VCaP (cell line): ENCODE data around the gene ANGPT4.

Experiments
- H3K27ac ChIP-seq: fragments of 450-650 bp; 2 replicates; pipeline ENCODE4 v1.5.1; 2017
- TF ChIP-seq, protein P1 (sequence below): fragments of 450-650 bp; conservative IDR thresholded peaks from 2 replicates; pipeline ENCODE4 v1.5.1; 2017; ENCODE audit warnings: mild to moderate bottlenecking, moderate library complexity

Gene ANGPT4

DNA sequence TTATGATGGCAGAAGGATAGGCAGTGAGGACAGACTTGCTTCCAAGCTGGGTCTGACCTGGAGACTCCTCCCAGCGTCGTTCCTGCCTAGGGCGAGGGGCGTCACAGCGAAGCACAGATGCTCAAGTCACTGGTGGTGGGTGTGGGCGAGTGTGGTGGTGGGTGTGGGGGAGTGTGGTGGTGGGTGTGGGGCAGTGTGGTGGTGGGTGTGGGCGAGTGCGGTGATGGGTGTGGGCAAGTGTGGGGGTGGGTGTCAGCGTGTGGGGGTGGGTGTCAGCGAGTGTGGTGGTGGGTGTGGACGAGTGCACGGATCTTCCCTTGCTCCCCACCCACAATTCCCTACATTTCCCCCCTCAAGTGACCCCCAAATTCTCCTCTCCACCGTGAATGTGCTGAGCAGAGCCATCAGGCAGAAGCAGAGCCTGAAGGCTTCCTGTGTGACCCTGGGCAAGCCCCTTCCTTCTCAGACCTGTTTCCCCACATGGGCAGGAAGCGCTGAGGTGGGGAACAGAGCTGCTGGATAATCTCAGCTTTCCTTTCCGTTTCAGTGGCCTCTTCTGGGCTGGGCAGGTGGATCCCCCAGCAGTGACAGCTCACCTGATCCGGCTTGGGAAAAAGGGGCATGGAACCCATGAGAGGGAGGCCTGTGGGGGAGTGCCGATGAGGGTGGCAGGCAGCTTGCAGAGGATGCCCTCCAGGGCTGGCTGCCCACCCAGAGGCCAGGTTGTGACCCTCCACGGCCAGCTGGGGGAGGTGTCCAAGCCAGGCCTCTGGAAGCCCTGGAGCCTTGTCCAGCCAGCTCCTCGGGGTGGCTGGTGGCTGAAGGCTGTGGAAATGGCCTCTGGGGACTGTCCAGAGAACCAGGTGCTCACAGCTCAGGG is 43.0 kb upstream of the ANGPT4 start:
- no peak overlapping the region for H3K27ac ChIP-seq
- TF ChIP-seq, protein P1, sequence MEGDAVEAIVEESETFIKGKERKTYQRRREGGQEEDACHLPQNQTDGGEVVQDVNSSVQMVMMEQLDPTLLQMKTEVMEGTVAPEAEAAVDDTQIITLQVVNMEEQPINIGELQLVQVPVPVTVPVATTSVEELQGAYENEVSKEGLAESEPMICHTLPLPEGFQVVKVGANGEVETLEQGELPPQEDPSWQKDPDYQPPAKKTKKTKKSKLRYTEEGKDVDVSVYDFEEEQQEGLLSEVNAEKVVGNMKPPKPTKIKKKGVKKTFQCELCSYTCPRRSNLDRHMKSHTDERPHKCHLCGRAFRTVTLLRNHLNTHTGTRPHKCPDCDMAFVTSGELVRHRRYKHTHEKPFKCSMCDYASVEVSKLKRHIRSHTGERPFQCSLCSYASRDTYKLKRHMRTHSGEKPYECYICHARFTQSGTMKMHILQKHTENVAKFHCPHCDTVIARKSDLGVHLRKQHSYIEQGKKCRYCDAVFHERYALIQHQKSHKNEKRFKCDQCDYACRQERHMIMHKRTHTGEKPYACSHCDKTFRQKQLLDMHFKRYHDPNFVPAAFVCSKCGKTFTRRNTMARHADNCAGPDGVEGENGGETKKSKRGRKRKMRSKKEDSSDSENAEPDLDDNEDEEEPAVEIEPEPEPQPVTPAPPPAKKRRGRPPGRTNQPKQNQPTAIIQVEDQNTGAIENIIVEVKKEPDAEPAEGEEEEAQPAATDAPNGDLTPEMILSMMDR: no peak

DNA sequence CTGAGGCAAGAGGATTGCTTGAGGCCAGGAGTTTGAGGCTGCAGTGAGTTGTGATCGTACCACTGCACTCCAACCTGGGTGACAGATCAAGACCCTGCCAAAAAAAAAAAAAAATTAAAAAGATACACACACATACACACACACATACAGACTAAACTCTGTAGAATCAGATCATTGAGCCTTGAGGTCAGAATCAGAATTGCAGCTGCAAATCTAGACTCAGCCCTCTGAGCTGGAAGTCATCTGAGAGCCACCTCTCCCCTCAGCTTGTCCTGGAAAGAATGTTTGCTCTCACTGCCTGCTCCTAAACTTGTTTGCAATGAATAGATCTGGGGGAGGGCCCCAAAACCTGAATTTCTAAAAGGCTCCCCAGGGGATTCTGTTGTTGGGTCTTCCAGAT is 41.4 kb upstream of the ANGPT4 start:
- TF ChIP-seq, protein P1: peak; percentile 48
- H3K27ac ChIP-seq: no peak overlapping the region

DNA sequence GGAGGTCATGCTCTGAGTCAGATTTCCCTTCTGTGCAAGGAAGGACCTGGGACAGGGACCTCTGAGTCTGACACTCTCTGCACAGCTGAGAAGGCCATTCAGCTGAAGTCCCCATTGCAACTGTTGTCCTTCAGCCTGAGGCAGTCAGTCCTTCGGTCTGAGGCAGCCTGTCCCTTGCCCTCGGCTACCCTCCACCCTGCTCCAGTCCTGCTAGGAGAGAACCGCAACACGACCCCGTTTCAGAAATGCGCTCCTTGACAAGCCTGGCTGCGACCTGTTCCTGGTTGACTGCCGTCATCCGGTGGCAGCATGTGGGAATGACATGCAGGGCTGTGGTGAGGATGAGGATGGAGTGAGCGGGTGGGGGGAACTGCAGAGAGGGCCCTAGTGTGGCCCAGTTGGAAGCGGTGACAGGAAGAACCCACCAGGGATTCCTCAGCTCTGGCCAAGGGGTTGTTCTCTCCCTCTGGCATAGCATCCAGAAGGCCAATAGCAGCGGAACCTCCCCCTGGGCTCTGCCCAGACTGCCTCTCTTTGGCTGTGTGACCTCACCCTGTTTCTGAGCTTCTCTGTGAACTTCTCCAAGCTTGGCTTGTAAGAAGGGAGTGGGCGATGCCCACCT is 40.3 kb upstream of the ANGPT4 start:
- TF ChIP-seq, protein P1: peak; percentile 98
- no peak overlapping the region for H3K27ac ChIP-seq

DNA sequence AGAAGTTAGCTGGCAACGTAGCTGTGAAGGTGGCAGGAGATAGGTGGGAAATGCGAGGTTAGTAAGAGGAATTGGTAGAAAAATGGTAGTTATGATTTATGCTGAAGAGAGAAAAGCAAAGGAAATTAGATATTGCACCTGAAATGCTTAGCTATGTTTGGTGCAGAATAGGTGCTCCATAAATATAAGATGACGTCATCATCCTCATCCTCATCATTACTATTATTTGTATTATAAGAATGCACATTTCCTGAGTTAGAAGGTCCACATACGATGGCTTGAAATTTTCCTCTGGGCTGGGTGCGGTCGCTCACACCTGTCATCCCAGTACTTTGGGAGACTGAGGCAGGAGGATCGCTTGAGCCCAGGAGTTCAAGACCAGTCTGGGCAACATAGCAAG is 39.5 kb upstream of the ANGPT4 start:
- TF ChIP-seq, protein P1: no peak

DNA sequence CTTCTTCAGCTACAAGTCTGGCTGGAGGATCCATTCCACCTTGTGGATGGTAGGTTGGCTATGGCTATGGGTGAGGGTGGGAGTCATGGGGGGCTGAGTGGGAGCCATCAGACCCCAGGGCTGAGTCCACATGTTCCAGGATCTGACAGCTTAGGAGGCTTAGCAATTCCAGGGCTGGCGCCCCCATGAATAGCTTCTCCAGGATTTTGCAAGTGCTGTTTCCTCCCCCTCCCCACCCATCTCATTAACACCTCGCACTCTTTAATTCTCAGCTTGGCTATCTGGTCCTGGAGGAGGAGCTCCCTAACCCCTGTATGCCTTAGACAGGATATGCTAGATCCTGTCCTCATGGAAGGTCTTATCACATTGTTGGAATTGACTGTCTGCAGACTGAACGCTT is 39.0 kb upstream of the ANGPT4 start:
- TF ChIP-seq, protein P1: no peak
- H3K27ac ChIP-seq: no peak overlapping the region

More for the DNA sequence above, 39.5 kb upstream of the ANGPT4 start:
- H3K27ac ChIP-seq: no peak overlapping the region

DNA sequence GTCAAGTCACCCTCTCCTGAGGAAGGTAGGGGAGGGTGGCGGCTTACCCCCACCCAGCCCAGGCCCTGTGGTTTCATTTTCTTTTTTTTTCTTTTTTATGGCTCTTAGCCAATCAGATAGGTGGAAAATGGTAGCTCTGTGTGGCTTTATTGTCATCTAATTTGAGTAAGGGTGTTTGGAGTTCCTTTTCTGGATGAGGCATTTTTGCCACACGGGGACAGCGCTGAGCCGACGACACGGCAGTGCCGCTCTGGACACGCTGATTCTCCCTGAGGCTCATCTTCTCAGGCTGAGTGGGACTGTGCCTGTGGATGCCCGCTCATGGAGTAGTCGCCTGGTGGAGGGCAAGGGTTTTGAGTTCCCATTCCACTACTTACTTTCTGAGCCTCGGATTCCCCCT is 37.6 kb upstream of the ANGPT4 start:
- no peak overlapping the region for H3K27ac ChIP-seq
- TF ChIP-seq, protein P1: peak; percentile 79

DNA sequence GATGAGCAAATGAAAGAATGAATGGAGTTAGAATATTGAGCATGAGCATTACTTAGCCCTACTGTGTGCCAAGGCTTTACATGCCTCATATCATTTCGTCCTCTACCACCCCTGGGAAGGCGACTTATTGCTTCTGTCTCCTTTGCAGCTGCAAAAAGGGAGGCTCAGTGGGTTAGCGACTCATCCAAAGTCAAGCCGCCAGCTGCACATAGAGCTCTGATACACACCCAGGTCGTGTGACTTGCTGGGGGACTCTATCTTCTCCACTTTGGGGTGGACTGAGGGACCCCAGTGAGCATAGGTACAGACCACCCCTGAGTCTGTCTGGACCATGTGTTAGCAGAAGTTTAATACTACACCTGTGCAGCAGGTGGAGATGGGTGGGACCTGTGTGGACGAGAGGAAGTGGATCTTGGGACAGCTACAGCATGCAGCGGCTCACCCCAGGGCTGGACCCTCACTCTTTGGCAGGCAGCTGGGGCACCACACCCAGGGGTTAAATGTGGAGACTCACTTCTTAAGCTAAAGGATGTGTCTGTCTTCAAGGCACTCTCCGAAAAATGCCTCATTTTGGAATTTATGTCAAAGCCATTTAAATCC is 36.2 kb upstream of the ANGPT4 start:
- TF ChIP-seq, protein P1: no peak
- H3K27ac ChIP-seq: no peak overlapping the region
